Measurements from ENCODE around the gene ZBTB32.

Gene ZBTB32

DNA sequence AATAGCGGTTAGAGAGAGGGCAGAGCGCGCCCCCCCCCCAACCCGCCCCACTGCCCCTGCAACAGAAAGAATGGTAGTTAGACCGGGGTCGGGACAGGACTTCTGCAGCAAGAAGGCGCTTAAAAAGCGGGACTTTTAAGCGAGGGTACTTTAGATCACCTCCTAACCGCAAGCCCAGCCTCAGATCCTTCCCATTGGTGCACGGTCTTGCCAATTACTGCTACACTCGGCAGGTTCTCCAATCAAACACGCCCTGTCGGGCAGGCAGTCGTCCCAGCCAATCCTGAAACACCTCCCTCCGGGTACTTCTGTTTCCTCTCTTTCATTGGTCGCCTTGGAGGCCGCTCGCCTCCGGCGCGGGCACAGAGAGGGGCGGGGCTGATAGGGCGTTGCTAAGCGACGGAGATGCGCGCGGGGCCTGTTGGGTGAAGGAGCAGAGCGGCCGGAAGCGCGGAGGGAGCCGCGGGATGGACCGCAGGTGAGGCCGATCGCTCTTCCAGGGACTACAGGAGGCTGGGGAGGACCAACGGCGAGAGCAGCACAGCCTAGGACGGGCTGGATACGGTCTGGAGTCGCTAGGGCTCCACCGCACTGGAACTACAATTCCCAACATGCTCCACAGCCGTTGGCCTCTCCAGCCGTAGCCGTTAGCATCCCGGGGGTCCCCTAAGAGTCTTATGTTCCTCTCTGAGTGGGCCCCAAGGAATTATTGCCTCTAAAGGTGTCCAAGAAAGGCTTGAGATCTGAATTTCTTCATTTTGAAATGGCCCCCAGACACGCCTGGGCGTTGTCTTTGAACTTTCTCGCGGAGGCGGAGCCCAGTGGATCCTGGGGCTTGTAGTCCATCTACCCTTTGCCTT, 53.6 kb downstream of the ZBTB32 start, which contains the start of gene PROSER3:
Gene PROSER3, plus strand, starts transcription at position 428 of the 860 bp plus-strand sequence. Its CDS starts 40 bp downstream, at position 468.
- peak; percentile 98 for DNase-seq (ENCODE audit: low read depth, low spot score)
- TF ChIP-seq FOXP2 (optimal IDR thresholded peaks at IDR 0.05; ENCODE audit: control extremely low read depth, extremely low read length, insufficient read depth) (no peak), POLR2AphosphoS5 (IDR thresholded peaks at IDR 0.05; ENCODE audit: borderline replicate concordance, low read depth, low read length) (peak; percentile 56; the same call in 1 of the 2 replicates)
- H3K4me3 ChIP-seq, result peak within 1 kb of the TSS; percentile 90
- H3K27ac ChIP-seq, result peak within 1 kb of the TSS; percentile 88
- H3K36me3 ChIP-seq (ENCODE audit: insufficient read depth, low read length), result peaks cover 11% of the 10 kb centered on the region; the same call in 1 of the 2 replicates
- H3K9me3 ChIP-seq (ENCODE audit: low read depth, low read length), result no peaks in the 10 kb centered on the region
- H3K9ac ChIP-seq (ENCODE audit: insufficient read length), result peak within 1 kb of the TSS; percentile 90

DNA sequence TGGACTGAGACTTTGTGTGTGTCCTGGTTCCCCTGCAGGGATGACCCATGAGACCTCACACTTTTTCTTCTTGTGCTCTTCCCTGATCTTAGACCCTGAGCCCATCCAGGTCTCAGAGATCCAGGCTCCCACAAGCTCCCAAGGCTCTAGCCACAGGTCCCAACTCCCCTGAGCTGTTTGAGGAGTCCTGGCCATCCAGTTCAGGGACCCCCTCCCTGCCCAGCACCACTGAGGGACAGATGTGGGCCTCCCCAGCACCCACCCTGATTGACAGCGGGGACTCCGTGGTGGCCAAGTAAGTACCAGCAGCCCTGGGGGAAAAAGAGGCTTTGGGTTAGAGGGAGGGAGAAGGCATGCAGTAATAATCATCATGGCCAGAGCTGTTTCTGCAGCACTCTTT, 55.3 kb downstream of the ZBTB32 start:
- Histone ChIP-seq H3K9me3 (ENCODE audit: low read depth, low read length) (no peaks in the 10 kb centered on the region), H3K4me3 (no peak overlapping the region), H3K9ac (ENCODE audit: insufficient read length) (no peak overlapping the region), H3K27ac (no peak overlapping the region), H3K36me3 (ENCODE audit: insufficient read depth, low read length) (peaks cover 11% of the 10 kb centered on the region; the same call in 1 of the 2 replicates)
- TF ChIP-seq EZH2 (IDR thresholded peaks at IDR 0.05) (no peak), FOXP2 (optimal IDR thresholded peaks at IDR 0.05; ENCODE audit: control extremely low read depth, extremely low read length, insufficient read depth) (no peak), POLR2AphosphoS5 (IDR thresholded peaks at IDR 0.05; ENCODE audit: borderline replicate concordance, low read depth, low read length) (no peak)
- no peak for DNase-seq (ENCODE audit: low read depth, low spot score)

DNA sequence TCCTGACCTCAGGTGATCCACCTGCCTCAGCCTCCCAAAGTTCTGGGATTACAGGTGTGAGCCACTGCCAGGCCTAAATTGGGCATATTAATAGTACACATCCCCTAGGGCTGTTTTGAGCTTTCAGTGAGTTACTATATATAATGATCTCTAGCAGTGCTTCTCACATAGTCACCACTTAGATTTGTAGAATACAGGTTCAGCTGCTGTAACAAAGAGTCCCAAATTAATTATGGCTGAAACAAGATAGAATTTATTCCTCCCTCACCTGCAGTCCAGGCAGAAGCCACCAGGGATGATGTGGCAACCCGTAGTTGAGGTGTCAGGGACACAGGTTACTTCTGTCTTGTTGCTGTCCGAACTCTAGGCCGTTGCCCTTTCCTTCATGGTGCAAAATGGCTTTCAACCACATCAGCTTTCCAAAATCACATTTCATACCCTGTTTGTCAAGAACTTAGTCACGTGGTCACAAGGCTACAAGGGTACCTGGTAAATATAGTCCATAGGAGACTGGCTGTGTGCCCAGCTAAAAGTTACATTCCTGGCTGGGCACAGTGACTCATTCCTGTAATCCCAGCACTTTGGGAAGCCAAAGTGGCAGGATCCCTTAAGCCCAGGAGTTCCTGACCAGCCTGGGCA, 56.5 kb downstream of the ZBTB32 start:
- H3K27ac ChIP-seq, result no peak overlapping the region
- TF ChIP-seq POLR2AphosphoS5 (IDR thresholded peaks at IDR 0.05; ENCODE audit: borderline replicate concordance, low read depth, low read length) (no peak), FOXP2 (optimal IDR thresholded peaks at IDR 0.05; ENCODE audit: control extremely low read depth, extremely low read length, insufficient read depth) (no peak)
- H3K36me3 ChIP-seq (ENCODE audit: insufficient read depth, low read length), result peaks cover 11% of the 10 kb centered on the region; the same call in 1 of the 2 replicates

DNA sequence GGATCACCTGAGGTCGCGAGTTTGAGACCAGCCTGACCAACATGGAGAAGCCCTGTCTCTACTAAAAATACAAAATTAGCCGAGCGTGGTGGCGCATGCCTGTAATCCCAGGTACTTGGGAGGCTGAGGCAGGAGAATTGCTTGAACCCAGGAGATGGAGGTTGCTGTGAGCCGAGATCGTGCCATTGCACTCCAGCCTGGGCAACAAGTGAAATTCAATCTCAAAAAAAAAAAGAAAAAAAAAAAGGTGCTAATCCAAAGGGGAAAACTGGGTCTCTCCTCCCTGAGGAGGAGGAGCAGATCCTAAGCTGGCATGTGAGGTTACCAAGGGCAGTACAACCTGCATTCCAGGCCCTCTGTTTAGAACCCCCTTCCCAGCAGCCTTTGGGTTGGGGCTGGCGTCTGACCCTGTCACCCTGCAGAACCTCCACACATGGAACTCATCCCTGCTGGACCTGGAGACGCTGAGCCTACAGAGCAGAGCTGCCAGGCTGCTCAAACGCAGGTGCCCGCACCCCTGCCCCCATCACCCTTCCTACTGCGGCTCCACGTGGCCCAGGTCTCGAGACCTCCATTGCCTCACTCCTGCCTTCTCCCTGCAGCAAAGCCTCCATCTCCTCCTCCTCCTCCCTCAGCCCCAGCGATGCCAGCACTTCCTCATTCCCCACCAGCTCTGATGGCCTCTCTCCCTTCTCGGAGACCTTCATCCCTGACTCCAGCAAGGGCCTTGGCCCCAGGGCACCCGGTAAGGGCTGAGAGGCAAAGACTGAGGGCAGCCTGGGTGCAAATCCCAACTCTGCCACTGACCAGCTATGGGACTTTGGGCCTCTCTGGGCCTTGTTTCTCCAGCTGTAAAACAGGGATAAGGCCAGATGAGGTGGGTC, 60.3 kb downstream of the ZBTB32 start:
- Histone ChIP-seq H3K9me3 (ENCODE audit: low read depth, low read length) (no peaks in the 10 kb centered on the region), H3K36me3 (ENCODE audit: insufficient read depth, low read length) (peaks cover 11% of the 10 kb centered on the region; the same call in 1 of the 2 replicates), H3K27ac (no peak overlapping the region), H3K9ac (ENCODE audit: insufficient read length) (no peak overlapping the region), H3K4me3 (no peak overlapping the region)
- TF ChIP-seq FOXP2 (optimal IDR thresholded peaks at IDR 0.05; ENCODE audit: control extremely low read depth, extremely low read length, insufficient read depth) (no peak), POLR2AphosphoS5 (IDR thresholded peaks at IDR 0.05; ENCODE audit: borderline replicate concordance, low read depth, low read length) (no peak), EZH2 (IDR thresholded peaks at IDR 0.05) (no peak)
- no peak for DNase-seq (ENCODE audit: low read depth, low spot score)

More for the DNA sequence above, 56.5 kb downstream of the ZBTB32 start:
- DNase-seq (ENCODE audit: low read depth, low spot score), result no peak
- H3K9ac ChIP-seq (ENCODE audit: insufficient read length), result no peak overlapping the region
- no peaks in the 10 kb centered on the region for H3K9me3 ChIP-seq (ENCODE audit: low read depth, low read length)
- no peak overlapping the region for H3K4me3 ChIP-seq
